ENCODE measurements around the gene CACNB4.

- TF ChIP-seq CTCF (IDR thresholded peaks at IDR 0.05; ENCODE audit: poor library complexity, severe bottlenecking) (no peak), EZH2 (IDR thresholded peaks at IDR 0.05; ENCODE audit: borderline replicate concordance, insufficient read depth, low read length, poor library complexity, severe bottlenecking) (no peak)
These were observed 31.0 kb downstream of the CACNB4 start for GRCh38 chr2:152067823-152068222.
